GM18498 (cell line): ENCODE data around the gene NCOA3.

Source experiments
- ATAC-seq: cut with Tn5 transposase; IDR thresholded peaks from one replicate; pipeline ENCODE4 v1.9.1; 2021; ENCODE audit warnings: mild to moderate bottlenecking, moderate library complexity; ENCODE audit not compliant: unreplicated experiment

NCOA3 gene

GRCh38 chr20:47663354-47664067, 161.8 kb downstream of the NCOA3 start:
- ATAC-seq, result no peak

DNA sequence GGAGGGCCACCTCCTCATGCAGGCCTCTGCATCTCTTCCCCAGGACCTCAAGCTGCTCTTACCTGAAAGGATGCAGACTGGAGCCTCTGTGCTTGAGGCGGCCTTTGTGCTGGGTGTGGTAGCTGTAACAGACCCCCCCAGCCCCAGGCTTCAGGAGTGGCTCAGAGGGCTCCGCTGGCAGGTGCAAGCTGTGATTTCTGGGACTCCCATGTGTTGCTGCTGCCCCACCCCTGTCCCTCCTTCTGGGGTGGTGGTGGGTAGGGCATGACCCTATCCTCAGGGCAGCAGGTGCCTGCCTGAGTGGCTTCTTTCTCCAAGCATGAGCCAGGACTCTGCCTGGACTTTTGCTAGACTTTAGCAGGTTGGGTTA, 162.4 kb downstream of the NCOA3 start:
- ATAC-seq, result no peak

- no peak for ATAC-seq
Observed at GRCh38 chr20:47664744-47665143, 163.1 kb downstream of the NCOA3 start.

DNA sequence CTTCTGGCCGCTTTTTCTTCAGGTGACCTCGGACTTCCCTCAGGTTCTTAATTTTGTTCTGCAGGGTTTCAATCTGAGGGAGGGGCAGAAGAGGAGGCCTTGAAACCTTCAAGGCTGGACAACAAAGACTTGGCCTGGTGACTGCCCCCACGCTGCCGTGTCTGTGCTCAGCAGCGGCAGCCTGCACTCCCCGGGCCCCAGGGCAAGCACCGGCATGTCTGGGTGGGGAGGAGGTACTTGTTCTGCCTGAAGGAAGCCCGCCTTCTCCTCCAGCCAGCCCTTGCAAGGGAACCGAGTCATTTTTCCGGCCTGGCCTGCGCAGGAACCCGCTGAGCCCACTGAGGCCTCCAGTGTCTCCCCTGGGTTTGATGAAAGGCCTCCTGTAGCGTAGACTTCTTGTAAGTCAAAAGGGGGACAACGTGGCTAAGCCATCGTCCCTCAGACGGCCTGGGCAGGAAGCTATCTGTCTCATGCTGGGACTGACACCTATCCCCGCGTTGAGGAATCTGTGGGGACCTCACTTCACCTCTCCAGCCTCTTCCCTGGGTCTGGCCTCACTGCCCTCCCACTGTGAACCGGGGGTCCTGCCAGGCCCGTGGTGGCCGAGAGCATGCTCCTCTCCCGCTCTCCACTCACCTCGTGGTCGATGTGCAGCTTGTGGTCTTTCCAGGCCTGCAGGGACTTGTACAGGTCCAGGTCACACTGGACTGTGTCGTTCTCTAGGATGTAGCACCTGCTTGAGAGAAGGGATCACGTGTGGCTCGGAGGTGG, 163.7 kb downstream of the NCOA3 start:
- no peak for ATAC-seq

GRCh38 chr20:47666304-47666703, 164.6 kb downstream of the NCOA3 start:
- ATAC-seq, result no peak

- ATAC-seq, result no peak
Observed at GRCh38 chr20:47667086-47667485, 165.4 kb downstream of the NCOA3 start.

DNA sequence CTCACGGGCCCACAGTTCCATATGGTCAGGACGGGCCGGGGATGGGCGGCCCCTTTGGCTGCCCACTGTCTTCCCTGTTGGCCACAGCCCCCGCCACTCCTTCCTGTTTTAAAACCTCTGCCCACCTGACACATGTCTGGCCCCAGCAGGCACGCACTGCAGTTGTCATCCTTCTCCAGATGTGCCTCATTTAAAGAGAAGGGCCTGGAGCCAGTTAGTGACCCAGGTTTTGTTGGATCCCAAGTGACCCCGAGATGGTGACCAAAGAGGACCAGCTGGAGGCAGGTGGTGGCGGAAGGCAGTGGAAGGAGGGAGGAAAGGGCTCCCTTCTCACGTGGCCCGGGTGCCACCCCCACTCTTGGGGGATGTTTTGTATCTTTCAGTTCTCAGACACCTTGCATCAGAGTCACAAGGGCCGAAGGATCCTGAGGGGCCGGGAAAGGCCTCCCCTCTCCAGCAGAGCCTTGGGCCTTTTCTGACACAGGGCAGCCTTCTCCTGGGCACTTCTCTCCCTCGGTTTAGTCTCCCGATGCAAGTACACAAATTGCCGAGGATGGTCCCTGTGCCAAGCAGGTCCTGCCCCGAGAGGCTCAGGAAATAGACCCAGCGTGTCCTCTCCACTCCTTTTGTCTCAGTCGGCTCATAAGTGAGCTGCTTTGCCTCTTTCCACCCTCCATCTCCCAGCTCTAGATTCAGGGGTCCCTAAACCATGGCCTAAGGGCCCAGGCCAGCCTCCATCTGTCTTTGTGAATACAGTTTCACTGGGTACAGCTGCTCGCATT, 166.0 kb downstream of the NCOA3 start:
- ATAC-seq, result no peak

GRCh38 chr20:47668313-47669151, 166.8 kb downstream of the NCOA3 start:
- no peak for ATAC-seq

DNA sequence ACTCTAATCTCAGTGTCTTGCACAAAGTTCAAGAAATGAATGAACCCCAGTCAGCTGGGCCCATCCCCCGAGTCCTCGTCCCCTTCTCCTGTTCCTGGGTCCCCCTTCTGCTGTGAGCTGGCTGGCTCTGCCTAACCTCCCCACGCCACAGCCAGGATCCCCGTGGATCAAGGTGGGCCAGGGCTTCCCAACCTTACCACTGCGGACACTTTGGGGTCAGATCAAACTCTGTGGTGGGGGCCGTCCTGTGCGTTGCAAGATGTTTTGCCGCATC, 167.4 kb downstream of the NCOA3 start:
- ATAC-seq, result no peak

DNA sequence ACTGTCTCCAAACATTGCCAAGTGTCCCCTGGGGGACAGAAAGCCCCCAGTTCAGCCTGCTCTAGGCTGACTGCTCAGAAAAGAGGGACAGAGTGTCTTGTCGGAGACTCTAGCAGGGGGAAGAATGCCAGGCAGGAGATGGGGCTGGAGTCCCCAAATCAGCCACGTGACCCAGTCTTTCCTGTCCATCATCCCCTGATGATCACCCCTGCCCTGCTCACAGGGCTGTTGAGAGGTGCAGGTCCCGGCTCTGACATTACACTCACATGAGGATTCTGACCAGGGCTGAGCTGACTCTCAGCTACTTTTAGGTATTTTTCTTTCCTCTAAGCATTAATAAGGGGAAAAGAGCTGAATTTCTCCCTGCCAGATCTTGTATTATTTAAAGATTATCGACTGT, 167.8 kb downstream of the NCOA3 start:
- ATAC-seq, result no peak

GRCh38 chr20:47669927-47670890, 168.5 kb downstream of the NCOA3 start:
- ATAC-seq, result no peak

DNA sequence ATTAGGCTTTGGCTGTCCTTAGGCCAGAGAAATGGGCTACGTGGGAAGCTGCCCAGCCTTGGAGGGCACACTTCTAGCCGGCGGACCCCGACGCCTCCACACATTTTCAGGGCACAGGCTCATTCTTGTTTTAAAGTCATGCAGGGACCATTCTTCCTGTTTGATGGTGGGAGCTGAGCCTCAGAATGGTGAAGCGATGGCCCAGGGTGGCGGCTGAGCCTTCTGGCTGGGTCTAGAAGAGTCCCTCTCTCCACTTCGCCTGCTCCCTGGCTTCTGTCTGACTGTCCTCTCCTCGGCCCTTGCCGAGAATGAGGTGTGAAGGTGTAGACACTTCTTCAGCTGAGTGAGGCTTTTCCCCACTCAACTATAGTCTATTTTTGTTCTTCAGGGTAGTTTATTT, 169.2 kb downstream of the NCOA3 start:
- no peak for ATAC-seq

- no peak for ATAC-seq
Observed at GRCh38 chr20:47672166-47672565, 170.5 kb downstream of the NCOA3 start.

DNA sequence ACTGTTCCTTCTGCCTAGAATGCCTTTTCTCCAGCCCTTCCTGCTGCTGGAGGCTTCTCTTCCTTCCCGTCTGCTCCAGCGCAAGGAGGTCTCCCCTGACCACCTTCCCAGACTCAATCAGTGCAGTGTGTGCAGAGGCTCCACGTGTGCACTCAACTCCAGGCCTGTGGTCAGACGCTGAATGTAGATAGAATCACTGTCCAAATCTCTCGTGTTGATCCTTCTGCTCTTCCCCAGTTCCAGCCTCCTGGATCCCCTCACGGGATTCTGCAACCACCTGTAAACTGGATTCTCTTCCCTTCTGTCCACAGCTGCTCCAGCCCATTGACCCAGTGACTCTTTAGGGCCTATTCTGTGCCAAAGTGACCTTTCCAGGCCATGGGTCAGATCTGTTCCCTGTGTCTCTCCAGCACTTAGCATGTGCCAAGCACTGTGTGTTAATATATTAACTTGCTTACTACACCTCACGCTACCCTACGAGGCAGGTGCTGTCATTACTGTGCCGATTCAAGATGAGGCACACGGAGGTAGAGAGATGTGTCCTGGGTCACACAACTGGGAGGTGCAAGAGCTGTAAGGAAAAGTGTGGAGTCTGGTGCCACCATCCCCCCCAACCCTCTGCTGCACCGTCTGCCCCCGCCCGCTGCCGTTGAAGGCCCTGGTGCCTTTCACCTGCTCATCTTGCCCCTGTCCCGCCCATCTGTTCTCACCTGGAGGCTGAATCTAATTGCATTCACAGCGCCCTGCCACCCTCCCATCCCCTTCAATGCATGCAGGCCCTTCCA, 171.4 kb downstream of the NCOA3 start:
- no peak for ATAC-seq

DNA sequence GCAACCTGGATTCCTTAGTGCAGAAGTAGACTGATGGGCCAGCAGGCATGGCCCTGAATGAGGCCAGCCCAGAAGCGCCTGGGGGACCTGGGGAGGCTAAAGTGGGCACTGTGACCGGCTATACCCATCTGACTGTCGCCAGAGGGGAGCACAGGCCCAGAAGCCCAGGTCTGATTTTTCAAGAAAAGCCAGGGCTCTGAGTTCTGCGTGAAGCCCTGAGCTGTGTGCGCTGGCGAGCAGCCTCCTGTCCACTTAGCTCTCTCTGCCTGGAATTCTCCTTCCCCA, 171.9 kb downstream of the NCOA3 start:
- no peak for ATAC-seq

DNA sequence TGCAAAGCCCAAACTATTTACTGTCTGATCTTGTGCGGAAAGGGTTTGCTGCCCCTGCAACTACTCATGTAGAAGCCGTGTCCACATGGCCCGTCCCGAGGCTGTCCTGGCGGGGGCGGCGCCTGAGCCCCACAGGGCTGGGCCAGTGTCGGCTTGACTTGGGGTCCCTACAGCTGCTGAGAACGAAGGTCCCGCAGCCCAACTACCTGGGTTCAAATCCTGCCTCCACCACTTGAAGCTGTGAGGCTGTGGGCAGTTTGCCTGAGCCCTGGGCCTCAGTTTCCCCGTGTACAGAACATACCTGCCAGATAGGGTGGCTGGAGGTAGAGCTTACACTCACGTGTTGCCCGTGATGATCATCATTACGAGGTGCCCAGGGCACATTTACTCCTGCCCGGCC, 172.5 kb downstream of the NCOA3 start:
- ATAC-seq, result no peak

GRCh38 chr20:47674686-47675085, 173.0 kb downstream of the NCOA3 start:
- ATAC-seq, result no peak

- ATAC-seq, result no peak
Observed at GRCh38 chr20:47675190-47676142, 173.8 kb downstream of the NCOA3 start.
